HG03571 (cell line): ENCODE data around the gene C5orf58.

Experiments used
- ATAC-seq: cut with Tn5 transposase; IDR thresholded peaks from one replicate; pipeline ENCODE4 v1.9.1; 2021; ENCODE audit not compliant: unreplicated experiment

C5orf58 gene, protein sequence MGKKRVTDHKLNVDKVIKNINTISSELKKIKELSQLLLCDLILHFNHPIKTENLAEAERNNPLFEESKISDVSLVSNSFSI

DNA sequence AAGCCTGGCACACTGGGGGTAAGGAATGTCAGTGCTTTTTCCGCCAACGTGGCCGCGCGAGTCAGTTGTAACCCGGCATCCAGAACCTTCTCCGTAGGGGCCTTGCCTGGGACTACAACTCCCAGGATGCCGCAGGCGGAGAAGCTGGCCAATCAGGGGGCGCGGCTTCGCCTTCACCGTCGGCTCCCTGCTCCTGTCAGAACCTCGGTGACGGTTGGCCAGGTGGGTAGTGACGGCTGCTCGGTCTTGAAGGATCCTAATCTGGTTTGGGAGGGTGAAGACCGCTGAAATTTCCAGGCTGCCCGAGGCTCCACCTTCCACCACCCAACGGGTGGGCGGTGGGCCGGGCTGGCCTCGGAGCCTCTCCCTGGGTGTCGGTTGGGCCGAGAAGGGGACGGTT, at the start of gene C5orf58:
Gene C5orf58 (plus strand): TSS at position 200 of the 400 bp plus-strand sequence. CDS start 1,992 bp downstream, outside the sequence.
- no peak for ATAC-seq

DNA sequence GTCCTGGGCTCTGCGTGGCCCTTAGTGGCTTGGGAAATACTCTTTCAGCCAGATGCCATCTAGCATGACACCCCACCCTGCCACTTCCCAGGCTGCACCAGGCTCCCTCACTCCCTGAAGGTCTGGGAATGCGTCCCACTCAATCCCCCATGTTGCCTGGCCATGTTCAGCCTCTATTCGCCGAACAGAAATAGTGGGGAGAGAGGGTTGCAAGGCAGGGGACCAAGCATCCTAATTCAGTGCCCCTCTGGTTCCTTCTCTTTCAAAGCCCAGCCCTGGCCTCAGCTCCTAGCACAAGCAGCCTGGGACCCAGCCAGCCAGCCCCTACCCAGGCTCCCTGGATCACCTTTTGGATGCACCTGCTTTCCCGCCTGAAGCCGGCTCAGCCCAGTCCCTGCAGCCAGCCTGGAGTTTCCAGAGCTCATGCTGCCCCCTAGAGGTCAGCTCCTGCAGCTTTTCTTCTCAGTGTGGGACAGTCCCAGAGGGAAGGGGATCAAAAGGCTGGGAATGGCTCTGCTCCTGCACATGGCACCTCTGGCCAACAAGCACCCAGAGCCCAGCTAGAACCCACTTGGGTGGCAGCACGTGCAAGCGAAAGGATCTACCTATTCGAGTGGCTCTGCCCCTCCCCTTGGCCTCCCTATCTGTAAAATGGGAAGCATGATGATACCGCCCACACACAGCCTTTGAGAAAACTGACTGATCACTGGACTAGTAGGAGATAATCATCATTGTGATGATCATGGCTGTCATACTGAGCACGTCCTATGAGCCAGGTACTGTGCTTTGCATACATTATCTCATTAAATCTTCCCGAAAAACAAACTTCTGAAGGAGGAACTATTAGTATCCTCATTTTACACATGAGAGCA, 48.7 kb upstream of the C5orf58 start:
- ATAC-seq = no peak

DNA sequence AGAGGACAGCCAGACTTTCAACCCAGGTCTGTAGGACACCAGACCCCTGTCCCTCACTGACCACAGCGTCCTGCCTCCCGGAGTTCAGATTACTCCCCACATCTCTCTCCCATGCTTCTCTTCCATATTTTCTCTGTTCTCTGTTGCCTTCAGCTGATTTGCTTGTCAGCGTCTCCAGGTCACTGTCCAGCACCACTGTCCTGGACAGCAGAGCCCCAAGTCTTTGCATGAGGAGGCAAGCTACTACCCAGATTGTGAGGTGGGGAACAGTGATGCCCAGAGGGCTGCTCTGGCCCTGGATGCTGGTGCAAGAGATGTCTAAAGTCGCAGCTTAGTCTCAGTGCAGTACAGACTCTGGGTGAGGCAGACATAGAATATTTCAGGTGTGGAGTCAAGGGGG, 48.0 kb upstream of the C5orf58 start:
- ATAC-seq = no peak

DNA sequence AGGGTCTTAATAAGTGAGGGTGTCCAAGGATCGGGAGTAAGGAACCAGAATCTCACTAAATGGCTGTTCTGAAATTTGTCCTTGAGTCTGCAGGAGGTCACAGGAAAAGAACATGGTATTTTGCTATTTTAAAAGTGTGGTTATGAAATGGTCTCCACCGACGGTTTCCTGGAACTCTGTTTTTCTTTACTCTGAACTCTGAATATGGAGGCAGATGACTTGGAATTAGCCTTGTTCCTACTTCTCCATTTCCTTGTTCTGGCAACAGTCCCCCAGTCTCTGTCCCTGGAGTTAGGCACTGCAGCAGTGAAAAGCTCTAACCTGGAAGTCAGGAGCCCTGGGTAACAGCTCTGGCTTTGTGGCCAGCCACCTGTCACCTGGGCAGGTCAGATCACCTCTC, 46.6 kb upstream of the C5orf58 start:
- ATAC-seq = no peak

DNA sequence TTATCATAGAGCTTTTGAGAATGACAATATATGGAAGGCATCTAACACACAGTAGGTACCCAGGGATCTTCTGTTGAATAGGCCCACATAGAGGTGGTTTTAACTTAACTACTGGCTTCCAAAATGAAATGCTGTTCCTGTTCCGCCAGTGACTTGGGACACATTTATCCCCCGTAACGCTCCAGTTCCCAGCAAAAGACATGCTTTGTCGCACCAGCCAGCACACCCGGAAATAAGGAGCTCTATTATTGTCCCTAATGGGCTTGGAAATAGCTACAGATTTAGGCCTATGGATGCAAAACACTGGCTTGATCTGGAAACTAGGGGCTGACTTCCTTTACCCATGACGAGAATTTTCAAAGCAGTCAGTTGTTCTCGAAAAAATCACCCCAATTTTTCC, 45.9 kb upstream of the C5orf58 start:
- ATAC-seq = no peak

DNA sequence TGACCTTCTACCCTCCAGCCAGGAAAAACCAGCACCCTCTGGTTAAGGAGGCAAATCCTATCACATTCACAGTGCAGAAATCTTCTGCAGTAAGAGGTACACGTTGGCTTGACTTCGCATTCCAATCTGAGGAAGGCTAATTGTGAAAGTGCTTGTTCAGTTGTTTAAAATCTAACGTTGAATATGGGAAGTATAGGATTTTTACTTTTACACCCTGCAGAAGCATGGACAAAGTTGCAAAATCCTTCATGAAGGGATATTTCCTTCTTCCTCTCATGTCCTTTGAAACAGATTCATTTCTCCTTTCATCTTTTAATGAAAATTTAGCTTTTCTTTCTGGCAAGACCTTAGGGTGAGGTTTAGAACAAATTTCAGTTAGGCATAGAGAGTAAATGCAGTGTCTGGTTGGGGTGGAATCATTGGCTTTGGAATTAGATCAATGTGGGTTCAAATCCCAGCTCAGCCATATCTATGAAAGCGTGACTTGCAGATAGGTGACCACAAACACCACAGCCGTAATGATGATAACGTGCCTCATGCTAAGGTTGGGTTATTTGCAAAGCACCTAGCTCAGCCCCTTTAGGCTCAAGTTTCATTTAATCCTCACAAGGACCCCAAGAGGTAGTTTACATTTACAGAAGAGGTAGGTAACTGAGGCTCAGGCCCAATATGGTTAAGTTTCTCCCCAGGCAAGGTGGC, 42.2 kb upstream of the C5orf58 start:
- ATAC-seq = no peak

DNA sequence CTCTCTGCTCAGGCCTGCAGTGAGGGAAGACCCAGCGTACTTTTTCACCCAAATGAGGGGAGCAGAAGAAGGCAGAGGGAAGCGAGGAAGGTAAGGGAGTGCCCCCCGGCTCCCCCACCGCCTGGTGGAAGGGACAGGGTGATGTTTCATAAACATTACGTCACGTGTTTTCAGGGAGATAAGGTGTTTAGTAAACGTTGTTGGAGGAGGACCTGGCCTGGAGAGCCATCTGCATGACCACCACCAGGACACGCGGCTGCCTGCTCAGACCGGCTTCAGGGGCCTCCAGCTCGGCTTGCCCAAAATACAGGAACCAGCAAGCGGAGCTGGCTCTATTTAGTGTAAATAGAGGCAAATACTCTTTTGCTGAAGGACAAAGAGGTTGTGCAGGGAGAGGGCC, 40.0 kb upstream of the C5orf58 start:
- ATAC-seq = no peak

DNA sequence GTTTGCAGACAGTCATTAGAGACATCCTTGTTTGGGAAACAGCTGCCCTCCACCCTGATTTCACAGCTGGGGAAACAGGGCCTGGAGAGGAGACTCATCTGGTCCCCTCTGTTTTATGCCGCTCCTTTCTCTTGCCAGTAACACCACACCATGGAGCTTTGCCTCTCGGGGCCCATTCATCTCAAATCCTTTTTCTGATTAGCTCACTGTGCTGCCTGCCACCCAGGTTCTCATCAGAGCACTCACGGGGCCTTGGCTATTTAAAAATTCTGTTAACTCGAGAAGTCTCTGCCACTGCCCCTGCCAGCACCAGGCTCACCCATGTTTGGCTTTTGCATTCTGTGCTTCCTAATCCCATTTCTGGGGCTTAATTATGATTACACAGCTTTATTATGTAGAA, 36.8 kb upstream of the C5orf58 start:
- no peak for ATAC-seq

DNA sequence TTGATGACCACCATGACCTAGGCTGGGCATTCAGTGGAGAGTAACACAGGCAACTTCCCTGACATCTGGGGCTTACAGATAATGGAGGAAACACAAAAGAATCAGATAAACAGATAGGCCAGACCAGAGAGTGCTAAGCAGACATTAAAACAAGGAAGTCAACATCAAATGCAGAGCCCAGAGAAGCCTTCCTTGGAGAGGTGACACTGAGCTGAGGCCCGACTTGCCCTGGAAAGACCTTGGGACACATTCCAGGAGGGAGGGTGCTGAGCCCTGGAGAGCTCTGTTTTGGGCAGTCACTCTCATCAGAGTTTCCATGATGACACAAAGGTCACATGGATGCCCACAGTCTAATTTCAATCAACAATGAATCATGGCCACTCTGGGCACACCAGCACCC, 31.9 kb upstream of the C5orf58 start:
- no peak for ATAC-seq

DNA sequence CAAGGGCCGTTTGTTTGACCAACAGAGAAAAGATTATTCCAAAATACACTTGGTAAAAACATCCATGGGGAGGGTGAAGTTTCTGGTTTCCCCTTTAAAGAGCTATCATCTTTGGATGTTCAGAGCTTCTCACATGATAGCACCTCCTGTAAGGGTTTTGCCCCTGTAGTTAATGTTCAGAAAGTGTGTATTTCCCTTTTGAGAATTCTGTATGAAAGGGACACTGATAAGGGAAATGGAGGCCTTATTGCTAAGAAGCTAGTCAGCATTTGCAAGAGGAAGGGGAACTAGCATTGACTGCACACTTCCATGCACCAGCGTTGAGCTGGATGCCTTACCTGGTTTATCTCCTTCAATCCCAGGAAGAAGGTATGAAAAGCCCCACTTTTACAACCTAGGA, 31.5 kb upstream of the C5orf58 start:
- no peak for ATAC-seq

DNA sequence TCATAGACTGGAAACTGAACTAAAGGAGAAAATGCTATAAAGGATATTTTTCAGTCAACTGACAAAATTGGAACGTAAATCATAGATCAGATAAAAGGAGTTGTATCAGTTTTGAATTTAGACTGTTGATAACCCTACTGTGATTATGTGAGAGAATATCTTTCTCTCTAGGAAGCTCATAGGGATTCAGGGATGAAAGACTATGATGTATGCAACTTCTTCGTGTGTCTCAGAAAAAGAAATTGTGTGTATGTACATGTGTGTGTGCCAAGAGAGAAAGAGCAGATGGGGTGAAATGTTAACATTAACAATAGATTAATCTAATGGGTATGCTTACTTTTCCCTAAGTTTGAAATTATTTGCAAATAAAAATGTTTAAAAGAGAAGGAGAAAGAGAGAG, 30.7 kb upstream of the C5orf58 start:
- no peak for ATAC-seq

DNA sequence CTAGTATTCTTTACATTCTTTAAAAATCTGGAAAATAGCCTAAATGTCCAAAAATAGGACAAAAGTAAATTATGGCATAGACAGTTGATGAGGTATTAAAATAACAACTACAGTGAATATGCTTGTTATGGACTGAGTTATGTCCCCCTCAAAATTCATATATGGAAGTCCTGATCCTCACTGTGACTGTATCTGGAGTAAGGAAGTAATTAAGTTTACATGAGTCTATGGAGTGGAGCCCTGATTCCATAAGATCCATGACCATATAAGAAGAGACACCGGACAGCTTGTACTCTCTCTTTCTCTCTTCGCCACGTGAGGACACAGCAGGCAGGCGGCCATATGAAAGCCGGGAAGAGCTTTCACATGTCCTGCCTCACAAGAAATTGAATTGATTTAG, 28.6 kb upstream of the C5orf58 start:
- ATAC-seq = no peak

DNA sequence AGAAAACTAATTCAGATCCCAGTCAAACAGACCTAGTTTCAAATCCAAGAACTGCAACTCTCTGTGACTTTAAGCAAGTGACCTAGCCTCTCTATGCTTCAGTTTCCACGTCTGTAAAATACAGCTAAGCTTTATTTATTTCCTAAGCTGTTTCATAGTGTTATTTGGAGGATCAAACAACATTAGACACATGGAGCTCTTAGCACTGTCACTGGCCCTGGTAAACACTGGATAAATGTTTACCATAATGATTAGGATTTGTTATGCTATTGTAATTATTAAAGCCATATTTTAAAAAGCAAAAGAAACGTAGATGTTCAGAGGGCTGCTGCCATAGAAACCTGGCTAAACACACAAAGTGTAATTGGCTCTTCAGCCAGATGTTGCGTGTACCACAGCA, 26.6 kb upstream of the C5orf58 start:
- ATAC-seq = no peak

DNA sequence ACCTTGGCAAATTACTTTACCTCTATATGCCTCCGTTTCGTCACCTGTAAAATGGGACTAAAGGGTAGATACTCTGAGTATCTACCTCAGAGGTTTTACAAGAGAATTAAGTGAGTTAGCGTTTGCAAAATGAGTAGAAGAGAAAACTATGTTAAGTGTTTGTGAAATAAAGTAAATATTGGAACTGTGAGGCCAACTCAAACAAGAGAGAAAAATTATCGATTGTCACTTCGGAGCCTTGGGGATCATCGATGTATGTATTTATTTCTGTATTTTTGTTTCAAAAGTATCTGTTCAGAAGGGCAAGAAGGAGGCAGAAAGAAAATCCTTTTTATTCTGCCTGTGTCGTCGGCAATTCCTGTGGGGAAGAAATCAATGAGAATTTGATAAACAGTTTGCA, 25.8 kb upstream of the C5orf58 start:
- no peak for ATAC-seq

DNA sequence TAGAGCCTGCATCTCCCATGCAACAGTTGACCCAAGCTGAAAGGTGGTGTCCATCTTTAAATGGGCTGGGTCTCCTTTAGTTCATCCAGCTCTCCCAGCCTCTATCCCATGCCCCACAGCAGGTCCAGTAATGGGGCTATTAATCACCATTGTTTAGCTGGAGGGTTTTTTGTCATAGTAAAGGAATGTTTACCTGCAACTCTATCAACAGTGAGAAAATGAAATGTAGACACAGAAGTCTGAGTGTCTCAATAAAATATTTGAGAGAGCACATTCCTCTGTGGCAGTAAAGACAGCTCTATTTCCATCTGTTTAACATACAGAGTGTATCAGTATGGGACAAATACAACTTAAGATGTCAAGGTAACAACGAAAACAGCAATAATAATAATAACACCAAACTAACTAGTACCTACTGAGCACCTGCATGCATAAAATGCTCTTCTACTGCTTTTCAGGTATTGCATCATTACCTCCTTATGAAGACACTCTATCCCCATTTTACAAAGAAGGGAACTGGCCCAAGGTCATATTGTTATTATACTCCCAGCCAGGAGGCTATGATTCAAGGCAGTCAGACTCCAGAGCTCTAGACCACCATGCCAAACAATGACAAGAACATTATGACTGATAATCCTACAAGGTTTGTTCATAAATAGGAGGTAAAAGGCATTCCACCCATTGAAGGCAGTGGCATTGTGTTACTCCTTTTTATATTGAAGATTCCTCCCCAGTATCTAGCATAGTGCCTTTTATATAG, 21.0 kb upstream of the C5orf58 start:
- no peak for ATAC-seq

DNA sequence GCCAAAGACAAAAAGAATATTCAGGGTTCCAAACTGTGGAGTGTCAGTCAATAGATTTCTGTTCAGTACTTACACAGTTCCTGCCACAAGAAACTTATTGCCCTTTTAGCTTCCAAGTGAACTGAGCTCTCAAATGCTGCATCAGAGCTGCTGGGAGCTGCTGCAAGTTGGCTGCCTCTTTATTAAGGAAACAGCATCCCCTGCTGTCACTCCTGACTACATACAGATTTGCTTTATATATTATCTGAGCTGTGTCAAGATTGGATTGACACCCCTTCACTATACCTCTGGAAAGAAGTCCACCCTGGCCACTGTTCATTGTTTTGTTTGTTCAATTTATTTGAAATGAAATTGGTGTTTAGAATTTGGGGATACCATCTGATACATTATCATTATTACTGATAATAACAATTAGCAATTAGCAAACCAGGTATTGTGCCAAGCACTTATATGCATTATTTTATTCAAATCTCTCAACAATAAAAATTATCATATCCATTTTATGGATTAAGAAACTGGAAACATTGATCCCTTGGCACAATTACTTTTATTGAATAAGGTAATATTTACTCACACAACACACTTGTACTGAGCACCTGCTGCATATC, 16.4 kb upstream of the C5orf58 start:
- ATAC-seq = no peak

DNA sequence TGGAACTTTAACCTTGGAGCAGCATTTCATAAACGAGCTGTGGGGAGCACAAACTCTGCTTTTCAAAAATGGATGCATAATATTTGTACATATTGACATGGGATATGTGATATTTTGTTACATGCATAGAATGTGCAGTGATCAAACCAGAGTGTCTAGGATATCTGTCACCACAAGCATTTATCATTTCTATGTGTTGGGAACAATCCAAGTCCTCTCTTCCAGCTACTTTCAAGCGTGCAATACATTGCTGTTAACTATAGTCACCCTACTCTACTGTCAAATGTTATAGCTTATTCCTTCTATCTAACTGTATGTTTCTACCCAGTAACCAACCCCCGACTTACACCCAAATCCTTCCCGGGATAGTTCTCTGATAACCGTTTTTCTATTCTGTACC, 15.0 kb upstream of the C5orf58 start:
- no peak for ATAC-seq

DNA sequence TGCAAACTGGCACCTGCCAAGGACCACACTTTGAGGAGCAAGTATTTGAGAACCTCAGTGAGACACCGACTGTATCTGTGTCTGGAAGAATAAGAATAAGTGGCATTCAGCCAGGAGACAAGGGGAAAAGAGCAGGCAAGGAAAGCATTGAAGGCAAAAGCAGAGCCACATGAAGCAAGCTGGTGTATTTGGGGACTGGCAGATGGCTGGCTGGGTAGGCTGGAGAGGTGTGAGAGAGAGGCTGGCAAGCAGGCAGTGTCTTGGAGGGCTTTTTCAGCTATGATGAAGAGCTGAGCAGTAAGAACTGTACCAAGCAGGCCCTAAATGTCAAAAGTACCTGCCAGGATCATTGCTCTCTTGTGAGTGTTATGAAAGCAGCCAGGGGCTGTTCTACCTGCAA, 14.1 kb upstream of the C5orf58 start:
- no peak for ATAC-seq

DNA sequence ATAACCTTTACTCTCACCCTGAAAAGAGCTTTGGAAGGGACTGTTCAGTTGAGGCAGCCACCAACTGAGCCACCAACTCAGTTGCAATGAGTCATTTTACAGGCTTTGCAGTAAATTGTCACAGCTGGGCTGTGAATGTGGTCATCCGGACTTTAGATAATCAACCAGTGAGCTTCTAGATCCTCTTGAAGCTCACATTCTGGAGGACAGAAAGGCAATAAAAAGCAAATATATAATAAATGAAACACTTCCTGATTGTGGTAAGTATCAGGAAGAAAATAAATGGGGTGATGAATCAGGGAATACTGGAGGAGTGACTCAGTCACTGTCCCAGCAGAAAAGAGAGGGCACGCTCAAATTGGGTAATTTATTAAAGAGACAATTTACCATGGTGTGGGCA, 13.2 kb upstream of the C5orf58 start:
- ATAC-seq = no peak

DNA sequence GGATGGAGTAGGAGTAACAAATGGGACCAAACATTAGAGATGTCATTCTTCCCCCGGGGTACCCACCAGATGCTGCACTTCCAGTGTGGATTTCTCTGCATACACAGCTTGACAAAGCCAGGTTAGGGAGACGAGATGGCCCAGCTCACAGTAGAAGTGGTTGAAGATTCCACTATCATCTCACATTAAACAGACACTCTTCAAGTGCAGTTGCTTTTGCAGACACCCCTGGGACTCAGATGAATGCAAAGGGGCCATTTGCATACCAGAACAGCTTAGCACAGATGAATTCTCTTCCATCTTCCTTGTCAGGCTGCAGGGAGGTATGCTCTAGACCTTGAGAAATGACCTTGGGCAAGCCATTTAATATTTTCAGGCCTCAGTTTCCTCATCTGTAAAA, 12.6 kb upstream of the C5orf58 start:
- ATAC-seq = no peak

DNA sequence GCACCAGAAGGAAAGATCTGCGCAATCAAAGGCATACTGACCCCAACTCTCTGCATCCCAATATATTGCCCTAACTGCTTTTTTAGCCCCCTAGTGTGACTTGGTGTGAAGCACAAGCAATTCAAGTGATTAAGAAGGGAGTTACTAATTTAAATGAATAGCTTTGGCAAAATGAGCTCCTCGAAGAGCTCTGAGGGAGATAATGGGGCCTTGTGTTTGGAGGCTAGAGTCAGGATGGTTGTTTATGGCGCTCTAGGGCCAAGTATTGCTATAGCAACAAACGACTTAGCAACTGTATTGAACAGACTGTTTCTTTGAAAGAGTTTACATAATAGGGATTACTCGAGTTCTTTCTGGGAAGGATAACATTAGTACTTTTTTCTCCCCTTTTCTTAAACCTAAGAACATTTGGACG, 11.5 kb upstream of the C5orf58 start:
- ATAC-seq = no peak
